ENCODE data around the gene CYLD.

CYLD gene

DNA sequence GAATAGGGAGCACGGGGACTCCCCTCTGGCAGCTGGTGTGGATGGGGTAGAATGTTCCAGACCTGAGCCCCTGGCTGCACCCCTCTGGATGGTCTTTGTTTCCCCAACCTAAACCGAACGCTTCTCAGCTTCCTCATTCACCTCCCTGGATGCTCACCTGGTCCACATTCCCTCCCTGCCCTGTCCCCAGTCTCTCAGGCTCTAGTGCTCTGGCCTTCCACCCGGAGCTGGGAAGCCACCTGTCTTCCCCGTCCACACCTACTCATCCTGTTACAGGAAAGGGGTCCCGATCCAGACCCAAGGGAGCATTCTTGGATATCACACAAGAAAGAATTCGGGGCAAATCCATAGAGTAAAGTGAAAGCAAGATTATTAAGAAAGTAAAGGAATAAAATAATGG lies 73.5 kb downstream of the CYLD start:
- FAIRE-seq = no peak
- DNase-seq (ENCODE audit: insufficient read length, low spot score) = no peak
- TF ChIP-seq, protein P1, sequence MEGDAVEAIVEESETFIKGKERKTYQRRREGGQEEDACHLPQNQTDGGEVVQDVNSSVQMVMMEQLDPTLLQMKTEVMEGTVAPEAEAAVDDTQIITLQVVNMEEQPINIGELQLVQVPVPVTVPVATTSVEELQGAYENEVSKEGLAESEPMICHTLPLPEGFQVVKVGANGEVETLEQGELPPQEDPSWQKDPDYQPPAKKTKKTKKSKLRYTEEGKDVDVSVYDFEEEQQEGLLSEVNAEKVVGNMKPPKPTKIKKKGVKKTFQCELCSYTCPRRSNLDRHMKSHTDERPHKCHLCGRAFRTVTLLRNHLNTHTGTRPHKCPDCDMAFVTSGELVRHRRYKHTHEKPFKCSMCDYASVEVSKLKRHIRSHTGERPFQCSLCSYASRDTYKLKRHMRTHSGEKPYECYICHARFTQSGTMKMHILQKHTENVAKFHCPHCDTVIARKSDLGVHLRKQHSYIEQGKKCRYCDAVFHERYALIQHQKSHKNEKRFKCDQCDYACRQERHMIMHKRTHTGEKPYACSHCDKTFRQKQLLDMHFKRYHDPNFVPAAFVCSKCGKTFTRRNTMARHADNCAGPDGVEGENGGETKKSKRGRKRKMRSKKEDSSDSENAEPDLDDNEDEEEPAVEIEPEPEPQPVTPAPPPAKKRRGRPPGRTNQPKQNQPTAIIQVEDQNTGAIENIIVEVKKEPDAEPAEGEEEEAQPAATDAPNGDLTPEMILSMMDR (IDR thresholded peaks at IDR 0.05; ENCODE audit: insufficient read depth, missing control alignments) = no peak

DNA sequence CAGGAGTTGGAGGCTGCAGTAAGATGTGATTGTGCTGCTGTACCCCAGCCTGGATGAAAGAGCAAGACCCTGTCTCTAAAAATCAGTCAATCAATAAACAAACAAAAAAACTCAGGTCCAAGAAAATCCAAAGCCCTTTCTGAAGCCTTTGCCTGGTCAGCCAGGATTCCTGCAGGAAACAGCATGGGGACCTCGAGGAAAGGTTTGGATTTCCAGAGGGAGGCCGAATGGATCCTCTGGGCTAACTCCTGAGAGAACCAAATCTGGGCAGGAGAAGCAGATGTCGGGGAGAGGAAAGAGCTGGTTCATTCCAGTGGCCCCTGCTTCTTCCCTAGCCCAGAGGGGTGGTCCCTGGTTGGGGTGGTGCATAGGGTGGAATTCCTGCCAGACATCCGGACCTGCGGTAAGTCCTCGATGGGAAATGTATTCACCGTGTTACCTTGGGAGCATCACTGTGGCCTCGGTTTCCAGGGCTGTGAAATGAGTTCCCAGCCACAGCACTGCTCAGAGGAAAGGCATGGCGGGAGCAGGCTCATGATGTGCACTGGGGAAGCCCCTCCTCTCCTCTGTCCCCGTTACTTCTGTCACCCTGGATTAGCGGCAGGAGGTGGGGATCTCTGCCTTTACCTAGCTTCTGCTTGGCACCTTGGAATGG lies 75.1 kb downstream of the CYLD start:
- FAIRE-seq = no peak
- no peak for DNase-seq (ENCODE audit: insufficient read length, low spot score)
- TF ChIP-seq, protein P1 (IDR thresholded peaks at IDR 0.05; ENCODE audit: insufficient read depth, missing control alignments) = no peak

DNA sequence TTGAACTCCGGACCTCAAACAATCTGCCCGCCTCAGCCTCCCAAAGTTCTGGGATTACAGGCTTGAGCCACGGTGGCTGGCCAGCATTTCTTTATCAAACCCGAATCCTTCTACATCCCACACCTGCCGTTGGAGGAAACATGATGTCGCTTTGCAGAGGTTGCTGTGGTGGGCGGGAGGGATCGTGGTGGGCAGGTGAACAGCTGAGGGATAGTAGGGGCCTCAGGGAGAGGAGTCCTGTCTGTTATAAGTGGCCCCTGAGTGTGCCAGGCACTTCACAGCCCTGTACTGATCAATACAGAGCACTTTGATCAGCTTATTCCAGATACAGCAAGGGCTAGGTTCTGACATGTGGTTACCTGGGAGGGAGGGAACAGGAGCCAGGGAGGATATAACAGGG lies 76.5 kb downstream of the CYLD start:
- TF ChIP-seq, protein P1 (IDR thresholded peaks at IDR 0.05; ENCODE audit: insufficient read depth, missing control alignments) = no peak
- no peak for FAIRE-seq
- no peak for DNase-seq (ENCODE audit: insufficient read length, low spot score)

DNA sequence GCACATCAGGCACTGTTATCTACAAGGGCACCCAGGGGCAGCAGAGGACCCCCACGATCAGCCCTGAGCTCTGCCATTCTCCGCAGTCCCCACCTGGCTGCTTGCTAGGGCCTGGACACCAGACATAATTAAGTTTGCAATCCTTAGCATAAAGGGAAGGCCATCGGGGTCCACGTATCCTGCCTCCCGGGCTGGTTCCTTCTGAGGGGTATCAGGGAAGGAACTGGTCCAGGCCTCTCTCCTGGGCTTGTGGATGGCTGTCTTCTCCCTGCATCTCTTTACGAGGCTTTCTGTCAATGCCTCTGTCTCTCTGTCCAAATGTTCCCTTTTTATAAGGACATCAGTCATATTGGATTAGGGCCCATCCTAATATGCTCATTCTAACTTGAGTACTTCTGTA lies 77.8 kb downstream of the CYLD start:
- DNase-seq (ENCODE audit: insufficient read length, low spot score) (no peak), FAIRE-seq (no peak)
- TF ChIP-seq, protein P1 (IDR thresholded peaks at IDR 0.05; ENCODE audit: insufficient read depth, missing control alignments) = no peak

DNA sequence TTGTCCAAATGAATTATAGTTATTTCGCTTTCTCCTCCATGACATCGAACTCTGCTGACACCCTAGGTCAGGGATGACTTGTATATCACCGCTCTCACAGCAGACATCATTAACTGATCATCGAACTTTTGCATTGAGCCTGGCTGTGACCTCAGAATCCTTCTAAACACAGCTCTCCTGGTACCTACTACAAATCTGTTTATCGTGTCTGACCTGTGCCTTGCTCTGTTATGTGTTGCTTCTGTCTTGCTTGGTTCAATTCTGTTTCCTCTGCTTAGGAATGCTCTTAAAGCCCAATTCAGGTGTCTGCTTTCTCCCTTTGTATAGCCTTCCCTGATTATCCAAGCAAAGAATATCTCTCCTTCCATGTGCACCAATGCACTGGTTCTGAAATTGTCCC lies 78.3 kb downstream of the CYLD start:
- DNase-seq (ENCODE audit: insufficient read length, low spot score) = no peak
- TF ChIP-seq, protein P1 (IDR thresholded peaks at IDR 0.05; ENCODE audit: insufficient read depth, missing control alignments) = no peak
- FAIRE-seq = no peak

DNA sequence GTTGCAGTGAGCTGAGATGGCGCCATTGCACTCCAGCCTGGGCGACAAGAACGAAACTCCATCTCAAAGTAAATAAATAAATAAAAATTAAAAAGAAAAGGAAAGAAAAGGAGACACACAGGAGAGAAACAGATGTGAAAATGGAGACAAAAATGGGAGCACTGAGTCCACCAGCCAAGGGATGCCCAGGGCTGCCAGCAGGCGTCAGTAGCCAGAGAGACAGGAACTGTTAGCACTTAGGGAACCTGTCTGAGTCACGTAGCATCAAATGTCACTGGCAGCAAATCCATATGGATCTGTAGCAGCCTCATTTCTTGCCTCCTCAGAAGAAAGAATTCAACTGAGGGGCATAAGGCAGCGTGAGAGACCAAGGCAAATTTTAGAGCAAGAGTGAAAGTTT lies 79.7 kb downstream of the CYLD start:
- FAIRE-seq (no peak), DNase-seq (ENCODE audit: insufficient read length, low spot score) (no peak)
- TF ChIP-seq, protein P1 (IDR thresholded peaks at IDR 0.05; ENCODE audit: insufficient read depth, missing control alignments) = no peak

DNA sequence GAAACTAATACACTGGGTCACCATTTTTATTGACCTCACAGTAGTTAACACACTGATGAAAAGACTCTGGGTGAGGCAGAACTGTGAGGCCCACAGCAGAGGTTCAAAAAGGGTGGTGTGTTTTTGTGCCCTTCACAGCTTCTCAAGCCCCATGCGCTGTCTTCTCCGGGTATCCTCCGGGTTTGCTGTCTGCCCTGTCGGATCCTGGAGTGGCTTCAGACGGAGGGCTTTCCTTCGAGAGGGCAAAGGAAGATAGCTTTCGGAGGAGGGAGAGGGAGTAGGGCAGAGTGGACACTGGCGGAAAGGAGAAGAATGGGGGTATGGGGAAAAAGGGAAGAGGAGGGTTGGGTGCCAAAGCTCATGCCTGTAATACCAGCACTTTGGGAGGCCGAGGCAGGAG lies 80.8 kb downstream of the CYLD start:
- TF ChIP-seq, protein P1 (IDR thresholded peaks at IDR 0.05; ENCODE audit: insufficient read depth, missing control alignments) = no peak
- DNase-seq (ENCODE audit: insufficient read length, low spot score) (no peak), FAIRE-seq (no peak)

Data from D721Med (cell line).